DMS114 treated with DMSO at 0.1 percent for 48 hours (cell line): ENCODE data around the gene POLN.
"Not testable (repeated sequence)": the region's sequence is repeated elsewhere in the genome, so short reads cannot be mapped to it uniquely, and the experiment has no call there.

Source experiments
- DNase-seq: peaks from one replicate; lab custom pipeline; 2025; ENCODE audit not compliant: unreplicated experiment; lab: John Stamatoyannopoulos, UW

POLN gene

DNA sequence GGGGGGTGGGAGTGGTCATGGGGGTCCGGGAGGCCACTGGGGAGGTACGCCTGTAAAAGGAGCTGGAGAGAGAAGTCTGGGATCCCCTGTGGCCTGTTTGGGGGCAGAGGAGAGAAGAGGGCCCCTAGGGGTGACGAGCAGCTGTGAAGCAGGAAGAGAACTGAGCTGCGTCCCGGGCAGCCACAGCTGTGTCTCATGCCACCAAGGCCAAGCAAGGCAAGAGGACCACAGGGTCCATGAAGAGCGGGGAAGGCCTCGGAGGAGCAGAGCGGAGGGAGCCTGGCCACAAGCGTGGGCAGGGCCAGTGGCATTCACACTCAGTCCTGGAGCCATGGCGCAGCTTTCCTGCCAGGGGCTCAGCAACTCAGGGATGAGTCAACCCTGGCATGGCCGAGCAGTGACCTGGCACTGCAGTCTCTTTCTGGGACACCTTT is 196.4 kb downstream of the POLN start:
- no peak for DNase-seq

DNA sequence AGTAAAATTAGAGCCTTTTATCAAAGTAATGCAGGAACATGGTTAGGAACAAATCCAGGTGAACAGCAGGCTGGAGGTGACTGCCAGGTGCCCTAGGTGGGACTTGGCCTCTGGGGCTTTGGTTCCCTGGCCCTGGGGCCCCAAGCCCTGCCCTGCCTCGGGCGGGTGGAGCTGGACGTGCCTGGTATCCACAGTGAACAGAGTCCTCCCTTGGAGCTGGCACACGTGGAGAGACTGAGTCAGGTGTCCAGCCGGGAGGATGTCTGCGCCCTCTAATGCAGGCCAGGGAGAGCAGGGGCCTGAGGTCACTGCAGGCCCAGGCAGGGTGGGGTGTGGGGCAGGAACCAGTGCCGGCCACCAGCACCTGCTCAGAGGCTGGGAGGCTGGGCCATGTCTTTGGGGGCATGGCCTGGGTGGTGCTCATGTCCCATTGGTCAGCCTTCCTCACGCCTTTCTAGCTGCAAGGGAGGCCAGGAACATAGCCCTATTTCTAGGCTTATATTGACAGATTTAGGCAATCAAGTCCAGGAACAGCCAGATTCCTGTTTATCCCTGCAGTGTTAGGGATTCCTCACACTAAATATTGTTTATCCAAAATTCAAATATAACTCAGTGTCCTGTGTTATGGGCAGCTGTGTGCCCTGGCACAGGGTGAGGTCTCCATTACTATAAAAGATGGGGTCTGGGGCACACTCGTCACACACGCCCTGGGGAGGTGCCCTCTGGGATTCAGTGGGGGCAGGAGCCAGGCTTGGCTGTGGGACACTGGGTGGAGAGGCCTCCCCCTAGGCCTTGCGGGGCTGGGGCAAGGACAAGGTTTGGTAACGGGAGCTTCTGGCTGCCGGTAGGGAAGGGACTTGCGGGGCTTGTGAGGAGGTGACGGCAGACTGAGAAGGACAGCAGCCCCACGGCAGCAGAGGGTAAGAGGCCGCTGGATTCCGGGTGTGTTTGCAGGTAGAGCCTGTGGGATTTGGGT is 197.1 kb downstream of the POLN start:
- DNase-seq: no peak

DNA sequence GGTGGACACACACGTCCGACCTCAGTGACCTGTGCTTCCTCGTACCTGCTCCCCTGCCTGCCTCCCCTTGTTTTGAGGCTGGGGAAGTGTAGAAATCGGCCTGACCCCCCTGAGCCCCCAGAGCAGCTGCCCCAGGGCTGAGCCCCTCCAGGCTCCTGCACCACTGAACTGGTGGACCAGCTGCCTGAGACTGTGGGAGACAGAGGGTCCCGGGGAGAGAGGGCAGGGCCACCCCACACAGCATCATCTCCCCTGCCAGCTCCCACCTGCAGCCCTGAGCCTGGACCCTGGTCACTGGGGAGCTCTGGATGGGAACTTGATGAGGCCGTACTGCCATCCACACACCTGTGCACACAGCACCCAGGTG is 197.8 kb downstream of the POLN start:
- DNase-seq: no peak

DNA sequence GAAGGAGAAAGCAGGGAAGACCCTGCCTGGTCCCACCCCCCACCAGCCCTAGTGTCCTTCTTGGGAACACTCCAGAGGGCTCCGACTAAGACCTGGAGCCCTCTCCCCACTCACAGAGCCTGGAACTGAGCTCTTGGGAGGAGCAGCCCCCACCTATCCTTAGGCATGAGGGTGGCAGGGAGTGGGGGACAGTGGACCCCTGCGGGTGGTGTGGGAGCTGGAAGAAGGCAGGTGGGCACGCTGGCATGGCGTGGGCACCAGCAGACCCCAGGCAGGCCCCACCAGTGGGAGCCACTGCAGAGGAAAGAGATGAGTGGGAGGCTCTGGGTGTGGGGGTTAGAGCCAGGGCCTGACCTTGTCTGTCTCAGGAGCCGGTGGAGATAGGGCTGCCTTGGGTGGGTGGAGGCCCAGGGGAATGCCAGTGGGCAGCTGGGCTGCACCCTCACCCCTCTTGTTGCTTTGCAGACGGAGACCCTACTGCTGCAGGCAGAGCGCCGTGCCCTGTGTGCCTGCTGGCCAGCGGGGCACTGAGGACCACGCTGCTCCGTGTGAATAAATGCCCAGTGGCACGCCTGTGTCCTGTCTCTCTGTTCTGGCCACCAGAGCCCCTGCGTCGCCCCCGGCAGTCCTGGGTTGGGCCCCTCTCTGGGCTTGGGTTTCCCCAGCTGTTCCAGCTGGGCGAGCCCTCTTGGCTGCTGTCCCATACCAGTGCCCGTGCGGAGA is 198.4 kb downstream of the POLN start:
- DNase-seq: no peak

- DNase-seq: no peak
These were observed 198.9 kb downstream of the POLN start for GRCh38 chr4:2042947-2043395.

DNA sequence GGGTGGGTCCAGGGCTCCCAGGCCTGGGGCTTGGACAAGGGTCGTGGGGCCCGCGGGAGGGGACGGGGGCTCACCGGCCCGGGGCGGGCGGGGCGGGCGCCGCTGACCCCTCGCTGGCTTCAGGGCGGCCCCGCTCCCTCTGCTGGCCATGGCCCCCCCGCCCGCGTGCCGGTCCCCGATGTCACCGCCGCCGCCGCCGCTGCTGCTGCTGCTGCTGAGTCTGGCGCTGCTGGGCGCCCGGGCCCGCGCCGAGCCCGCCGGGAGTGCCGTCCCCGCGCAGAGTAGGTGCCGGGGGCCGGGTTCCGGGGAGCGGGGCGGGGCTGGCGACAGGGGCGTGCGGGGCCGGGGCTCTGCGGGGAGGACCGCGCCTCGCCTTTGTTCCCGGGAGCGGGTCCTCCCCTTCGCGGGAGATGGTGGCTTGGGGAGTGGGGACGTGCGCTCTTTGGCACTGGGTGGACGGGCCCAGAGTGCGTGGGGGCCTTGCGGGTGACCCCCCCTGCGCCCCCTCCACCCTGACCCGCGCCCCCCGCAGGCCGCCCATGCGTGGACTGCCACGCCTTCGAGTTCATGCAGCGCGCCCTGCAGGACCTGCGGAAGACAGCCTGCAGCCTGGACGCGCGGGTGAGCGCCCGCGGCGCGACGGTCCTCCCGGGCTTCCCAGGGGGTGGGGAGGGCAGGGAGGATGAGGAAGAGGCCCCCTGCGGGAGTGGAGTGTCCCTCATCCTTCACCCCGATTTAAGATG is 199.5 kb downstream of the POLN start:
- DNase-seq: no peak

- DNase-seq: peak; percentile 21
These were observed 200.4 kb downstream of the POLN start for GRCh38 chr4:2041239-2042130.

DNA sequence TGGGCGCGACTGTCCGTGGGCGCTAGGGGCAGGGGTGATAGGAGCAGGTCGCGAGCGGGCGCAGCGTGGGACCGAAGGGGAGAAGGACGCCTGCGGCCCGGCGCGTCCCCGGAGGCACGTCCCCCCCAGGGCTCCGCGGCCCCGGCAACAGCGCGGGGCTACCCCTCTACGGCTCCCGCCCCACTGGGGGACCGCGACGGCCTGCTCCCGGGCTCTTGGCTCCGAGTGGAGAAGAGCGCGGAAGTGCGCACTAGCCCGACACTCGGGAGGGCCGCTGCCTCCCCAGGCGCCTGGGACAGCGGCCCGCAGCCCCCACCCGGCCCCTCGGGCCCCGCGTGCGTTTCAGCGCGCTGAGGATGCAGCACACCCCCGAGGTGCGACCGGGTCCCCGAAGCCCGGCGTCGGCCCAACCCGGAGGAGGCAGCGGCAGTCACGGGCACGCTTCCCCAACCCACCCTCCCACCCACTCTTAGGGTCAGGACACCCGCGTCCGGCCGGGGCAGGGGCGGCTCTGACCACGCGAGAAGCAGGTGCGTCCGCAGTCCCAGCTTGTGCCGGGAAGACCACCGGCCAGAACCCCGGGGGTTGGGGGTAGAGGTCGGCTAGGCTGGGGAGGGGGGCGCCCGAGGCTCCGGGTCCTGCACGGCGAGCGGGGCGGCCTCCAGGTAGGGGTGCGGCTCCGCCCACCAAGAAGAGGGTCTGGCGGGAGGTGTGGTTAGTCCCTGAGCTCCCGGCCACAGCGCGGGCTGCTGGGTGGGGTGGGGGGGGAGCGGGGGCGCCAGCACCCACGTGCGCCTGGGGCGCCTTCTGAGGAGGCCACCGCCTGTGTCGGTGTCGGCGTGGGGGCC is 201.3 kb downstream of the POLN start:
- DNase-seq: no peak

DNA sequence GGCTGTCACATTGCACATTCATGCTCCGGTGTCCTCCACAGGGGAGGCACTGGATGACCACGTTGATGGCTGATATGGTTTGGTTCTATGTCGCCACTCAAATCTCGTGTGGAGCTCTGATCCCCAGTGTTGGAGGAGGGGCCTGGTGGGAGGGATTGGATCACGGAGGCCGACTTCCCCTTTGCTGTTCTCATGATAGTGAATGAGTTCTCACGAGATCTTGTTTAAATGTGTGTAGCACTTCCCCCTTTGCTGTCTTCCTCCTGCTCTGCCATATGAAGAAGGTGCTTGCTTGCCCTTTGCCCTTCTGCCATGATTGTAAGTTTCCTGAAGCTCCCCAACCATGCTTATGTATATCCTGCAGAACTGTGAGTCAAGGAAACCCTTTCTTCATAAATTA is 205.1 kb downstream of the POLN start:
- DNase-seq: no peak

DNA sequence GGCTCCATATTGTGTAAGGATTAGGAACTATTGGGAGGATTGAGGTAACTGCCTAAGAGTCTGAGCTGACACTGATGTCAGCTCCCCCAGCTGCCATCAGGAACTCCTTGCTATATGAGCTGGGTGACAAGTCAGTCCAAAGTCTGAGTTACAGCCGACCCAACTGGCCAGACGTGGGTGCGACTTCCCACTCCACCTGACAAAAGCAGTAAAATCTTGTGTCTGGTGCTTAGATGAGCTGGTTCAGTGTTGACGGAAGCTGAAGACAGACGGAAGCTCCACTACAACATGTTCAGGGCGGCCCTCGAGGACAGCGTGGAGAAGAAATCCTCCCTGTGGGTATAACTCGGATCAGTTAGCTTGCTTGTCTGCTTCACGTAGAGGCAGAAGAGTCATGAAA is 205.6 kb downstream of the POLN start:
- no peak for DNase-seq

- not testable (repeated sequence) for DNase-seq
These were observed 210.8 kb downstream of the POLN start for GRCh38 chr4:2031161-2031560.

DNA sequence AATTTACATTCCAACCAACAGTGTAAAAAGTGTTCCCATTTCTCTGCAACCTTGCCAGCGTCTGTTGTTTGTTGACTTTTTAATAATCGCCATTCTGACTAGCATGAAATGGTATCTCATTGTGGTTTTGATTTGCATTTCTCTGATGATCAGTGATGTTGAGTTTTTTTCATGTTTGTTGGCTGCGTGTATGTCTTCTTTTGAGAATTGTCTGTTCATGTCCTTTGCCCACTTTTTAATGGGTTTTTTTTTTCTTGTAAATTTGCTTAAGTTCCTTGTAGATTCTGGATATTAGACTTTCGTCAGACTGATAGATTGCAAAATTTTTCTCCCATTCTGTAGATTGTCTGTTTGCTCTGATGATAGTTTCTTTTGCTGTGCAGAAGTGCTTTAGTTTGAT is 214.8 kb downstream of the POLN start:
- not testable (repeated sequence) for DNase-seq

- no peak for DNase-seq
These were observed 216.1 kb downstream of the POLN start for GRCh38 chr4:2025817-2026216.

DNA sequence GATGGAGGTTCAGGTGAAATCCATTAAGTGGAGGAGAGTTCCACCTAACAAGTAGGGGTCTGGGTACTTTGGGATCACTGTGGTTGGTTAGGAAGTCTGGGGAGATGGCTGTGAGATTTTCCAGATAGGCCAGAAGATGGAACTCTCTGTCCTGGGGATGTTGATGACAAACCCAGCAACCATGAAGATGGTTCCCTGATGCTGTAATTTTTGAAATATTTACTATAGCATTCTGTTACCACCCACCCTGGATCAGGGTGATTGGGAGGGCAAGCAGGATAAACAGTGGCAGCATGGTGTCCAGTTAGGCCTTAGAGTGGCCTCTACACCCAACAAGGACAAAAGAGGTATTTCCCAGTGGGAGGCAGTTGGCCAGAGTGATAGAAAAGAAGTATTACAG is 217.2 kb downstream of the POLN start:
- DNase-seq: no peak
